ENCODE data around the gene JRKL. TPM values are rescaled to one million over a fixed set of nuclear protein-coding genes. Genes with fewer than 3 reads are reported as not detected.
"Not testable (repeated sequence)": the region's sequence is repeated elsewhere in the genome, so short reads cannot be mapped to it uniquely, and the experiment has no call there.

Gene JRKL
- total and polyA plus RNA-seq, 3 experiments from 2014 or later: 2.5 to 10.4 (median 9.7) TPM

- H3K27ac Mint-ChIP-seq; H3K27me3 ChIP-seq (ENCODE audit: insufficient read depth, low read length, poor library complexity, severe bottlenecking); H3K4me3 ChIP-seq (ENCODE audit: low read length); CTCF ChIA-PET; POLR2A ChIA-PET; DNase-seq; H3K36me3 ChIP-seq (ENCODE audit: insufficient read depth, low read length); H3K36me3 Mint-ChIP-seq; H3K4me1 Mint-ChIP-seq; H3K4me1 ChIP-seq (ENCODE audit: insufficient read depth, low read length); H3K4me3 Mint-ChIP-seq; H3K27ac ChIP-seq (ENCODE audit: low read depth, low read length); H3K9me3 Mint-ChIP-seq; H3K9me3 ChIP-seq (ENCODE audit: low read length): not testable (repeated sequence)
- peaks cover 23 to 66% of the 10 kb centered on the region in 2 donors for H3K27me3 Mint-ChIP-seq
Observed at GRCh38 chr11:96432654-96433053, 42.8 kb downstream of the JRKL start.

Other genes with a start within 250 kb of the JRKL start
- gene MAML2, start 46.8 kb upstream of the JRKL start, total RNA-seq: 10 to 100 TPM; 15.6 to 15.9 TPM
- gene MAML2, start 46.8 kb upstream of the JRKL start, polyA plus RNA-seq: 11.1 TPM
- gene CCDC82, start 101 bp upstream of the JRKL start, total RNA-seq: 10 to 100 TPM; 23.4 to 25.3 TPM
- 28.2 TPM for gene CCDC82, start 101 bp upstream of the JRKL start, polyA plus RNA-seq